Tibial nerve (tissue), 4 donors: ENCODE measurements around the gene ASTN2. TPM values are rescaled to one million over a fixed set of nuclear protein-coding genes. Genes with fewer than 3 reads are reported as not detected.

Experiments used
- DNase-seq, 2 donors: peaks; one replicate each; pipeline ENCODE4 v3.0.0-alpha.2; 2019; ENCODE audit warnings: low spot score in 2 of 2
- H3K27ac ChIP-seq, 4 donors: fragments of 200-600 bp; sonication (generic) in 3 of 4; one replicate each; pipeline ENCODE4 v1.5.1; 2017 to 2019; ENCODE audit warnings: mild to moderate bottlenecking in 1 of 4
- H3K27me3 ChIP-seq, 2 donors: fragments of 200-600 bp; sonication (generic) in 1 of 2; one replicate each; pipeline versions ENCODE4 v1.5.1 to v1.6.0; 2017 to 2019
- H3K36me3 ChIP-seq, 3 donors: fragments of 200-600 bp; sonication (generic); one replicate each; pipeline ENCODE4 v1.5.1; 2018 to 2019
- H3K4me1 ChIP-seq, 4 donors: fragments of 200-600 bp; sonication (generic) in 3 of 4; one replicate each; pipeline ENCODE4 v1.5.1; 2017 to 2019
- H3K4me3 ChIP-seq, 4 donors: fragments of 200-600 bp; sonication (generic) in 3 of 4; one replicate each; pipeline ENCODE4 v1.5.1; 2017 to 2019; ENCODE audit warnings: mild to moderate bottlenecking in 1 of 4, moderate library complexity in 1 of 4
- H3K9me3 ChIP-seq, 4 donors: fragments of 200-600 bp; sonication (generic) in 3 of 4; one replicate each; pipeline ENCODE4 v1.5.1; 2017 to 2019
- CTCF ChIP-seq, 5 experiments: fragments of 200-600 bp in 3 of 5; fragments of 450-650 bp in 2 of 5; sonication (generic) in 3 of 5; IDR thresholded peaks; one replicate each; pipeline ENCODE4 v1.5.1; 2016 to 2019; ENCODE audit warnings: antibody characterized with exemption in 5 of 5, mild to moderate bottlenecking in 3 of 5, moderate library complexity in 2 of 5
- EP300 ChIP-seq, 2 donors: sonication (generic); formaldehyde crosslinking; IDR thresholded peaks; one replicate each; pipeline ENCODE4 v1.6.1; 2017; ENCODE audit warnings: antibody characterized with exemption in 2 of 2, mild to moderate bottlenecking in 1 of 2
- POLR2A ChIP-seq, 2 donors: fragments of 450-650 bp; IDR thresholded peaks; one replicate each; pipeline ENCODE4 v1.6.1; 2017; ENCODE audit warnings: antibody characterized with exemption in 2 of 2, mild to moderate bottlenecking in 2 of 2, moderate library complexity in 2 of 2
- WGBS, 2 donors: methylation state at CpG; one replicate each; pipeline ENCODE4 v1.1.5; 2018; 5-methylcytosine and 5-hydroxymethylcytosine counted together
- total RNA-seq, 4 donors: library from RNA; depleted of rRNA; stranded (reverse); fragments of >200 nt; gene quantifications; one replicate each; pipeline ENCODE4 v1.1.0, GENCODE V29; 2016

The ASTN2 gene
- total RNA-seq, 4 donors from 2014 or later, result 9.0 to 14.9 (median 12.3) TPM

DNA sequence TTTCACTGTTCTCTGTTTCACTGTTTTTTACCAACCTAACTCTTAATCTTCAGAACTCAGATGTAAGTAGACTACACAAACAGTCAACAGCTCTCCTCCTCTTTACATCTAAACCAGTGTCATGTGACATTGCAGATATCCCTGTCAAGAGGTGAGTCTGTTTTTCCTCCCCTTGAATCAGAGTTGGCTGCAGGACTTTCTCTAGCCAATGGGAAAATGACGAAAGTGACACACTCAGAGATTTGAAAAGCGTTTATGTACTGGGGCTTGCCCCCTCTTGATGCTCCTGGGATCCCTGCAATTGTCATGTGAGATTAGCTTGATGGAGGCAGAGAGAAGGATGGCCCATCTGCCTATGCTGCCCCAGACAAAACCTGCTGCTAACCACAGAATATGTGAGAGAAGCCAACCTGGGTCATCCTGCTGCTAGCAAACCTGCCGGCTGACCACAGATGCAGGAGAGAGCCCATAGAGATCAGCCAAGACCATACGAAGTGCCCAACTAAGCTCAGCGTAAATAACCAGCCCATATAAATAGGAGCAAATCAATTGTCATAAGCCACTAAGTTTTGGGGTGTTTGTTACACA lies 111.1 kb downstream of the ASTN2 start:
- H3K4me1 ChIP-seq, result no peaks in the 10 kb centered on the region
- H3K27me3 ChIP-seq, result no peaks in the 10 kb centered on the region
- no peak for TF ChIP-seq EP300 (IDR thresholded peaks at IDR 0.05)
- no peak for TF ChIP-seq POLR2A (IDR thresholded peaks at IDR 0.05)
- no peak for TF ChIP-seq CTCF (IDR thresholded peaks at IDR 0.05)
- WGBS, 2 donors, result 79 to 87% methylated on average over 5 of the region's 5 CpGs
- H3K27ac ChIP-seq, result no peak overlapping the region
- no peaks in the 10 kb centered on the region for H3K9me3 ChIP-seq
- no peaks in the 10 kb centered on the region for H3K36me3 ChIP-seq
- no peak for DNase-seq
- H3K4me3 ChIP-seq, result no peak overlapping the region

DNA sequence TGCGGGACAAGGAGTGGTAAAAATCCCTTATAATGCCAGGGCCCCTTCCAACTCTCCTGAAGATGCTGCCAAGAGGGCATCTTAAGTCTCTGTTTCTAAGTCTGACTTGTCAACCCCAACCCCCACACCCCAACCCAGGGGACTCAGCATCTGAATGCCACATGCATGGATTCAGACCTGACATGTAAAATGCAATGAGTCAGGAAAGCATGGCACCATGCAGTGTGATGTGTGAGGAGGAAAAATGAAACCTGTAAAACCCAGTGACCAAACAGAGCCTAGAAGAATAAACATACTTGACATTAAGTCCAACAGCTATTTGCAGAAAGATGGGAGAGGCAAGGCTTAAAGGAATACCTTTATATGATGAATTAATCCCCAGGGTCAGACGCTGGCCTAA lies 112.4 kb downstream of the ASTN2 start:
- no peaks in the 10 kb centered on the region for H3K9me3 ChIP-seq
- no peak overlapping the region for H3K27ac ChIP-seq
- H3K36me3 ChIP-seq, result no peaks in the 10 kb centered on the region
- WGBS, 2 donors, result 71 to 87% methylated on average over 2 of the region's 2 CpGs
- H3K27me3 ChIP-seq, result no peaks in the 10 kb centered on the region
- H3K4me1 ChIP-seq, result no peaks in the 10 kb centered on the region
- no peak for DNase-seq
- H3K4me3 ChIP-seq, result no peak overlapping the region
- TF ChIP-seq POLR2A (IDR thresholded peaks at IDR 0.05), result no peak
- no peak for TF ChIP-seq EP300 (IDR thresholded peaks at IDR 0.05)
- TF ChIP-seq CTCF (IDR thresholded peaks at IDR 0.05), result no peak

GRCh38 chr9:117300371-117301110 lies 114.3 kb downstream of the ASTN2 start:
- DNase-seq, result no peak
- H3K27me3 ChIP-seq, result no peaks in the 10 kb centered on the region
- H3K27ac ChIP-seq, result no peak overlapping the region
- no peaks in the 10 kb centered on the region for H3K9me3 ChIP-seq
- TF ChIP-seq POLR2A (IDR thresholded peaks at IDR 0.05) (no peak), EP300 (IDR thresholded peaks at IDR 0.05) (no peak), CTCF (IDR thresholded peaks at IDR 0.05) (no peak)
- H3K4me3 ChIP-seq, result no peak overlapping the region
- H3K4me1 ChIP-seq, result no peaks in the 10 kb centered on the region
- 74 to 85% methylated on average over 4 of the region's 4 CpGs for WGBS, 2 donors
- H3K36me3 ChIP-seq, result no peaks in the 10 kb centered on the region

GRCh38 chr9:117296453-117296852 lies 118.4 kb downstream of the ASTN2 start:
- Histone ChIP-seq H3K4me1 (no peaks in the 10 kb centered on the region), H3K27ac (no peak overlapping the region), H3K9me3 (no peaks in the 10 kb centered on the region), H3K27me3 (no peaks in the 10 kb centered on the region), H3K36me3 (no peaks in the 10 kb centered on the region), H3K4me3 (no peak overlapping the region)
- TF ChIP-seq POLR2A (IDR thresholded peaks at IDR 0.05), result no peak
- TF ChIP-seq CTCF (IDR thresholded peaks at IDR 0.05), result no peak
- no peak for TF ChIP-seq EP300 (IDR thresholded peaks at IDR 0.05)
- DNase-seq, result no peak
- 45 to 76% methylated on average over 1 of the region's 1 CpG for WGBS, 2 donors
